ENCODE data around the gene CPLX1.

DNA sequence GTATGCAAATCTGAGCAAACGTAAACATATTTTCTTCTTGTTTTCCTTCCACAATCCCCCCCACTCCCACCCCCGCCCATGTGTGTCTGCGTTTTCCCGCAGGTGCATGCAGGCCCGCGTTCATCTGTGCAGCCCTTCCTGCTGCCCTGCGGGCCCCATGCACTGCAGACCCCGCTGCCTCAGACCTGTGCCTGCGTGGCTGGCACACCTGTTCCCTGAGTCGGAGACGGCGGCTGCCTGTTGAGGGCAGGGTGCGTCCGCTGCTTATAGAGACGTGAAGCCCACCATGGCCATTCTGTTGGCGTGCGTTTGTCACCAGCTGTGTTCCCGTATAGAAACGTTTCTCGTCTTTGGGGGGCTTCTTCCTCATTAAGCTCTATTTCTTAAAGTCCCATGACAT lies 68.8 kb downstream of the CPLX1 start:
- TF ChIP-seq BHLHE40 (IDR thresholded peaks at IDR 0.05; ENCODE audit: borderline replicate concordance) (no peak), ZNF384 (IDR thresholded peaks at IDR 0.05) (no peak), TARDBP (IDR thresholded peaks at IDR 0.05) (no peak), ARNT (IDR thresholded peaks at IDR 0.05) (no peak), SP1 (IDR thresholded peaks at IDR 0.05) (no peak), FOXM1 (IDR thresholded peaks at IDR 0.05; ENCODE audit: borderline replicate concordance) (no peak), HDGF (IDR thresholded peaks at IDR 0.05; ENCODE audit: borderline replicate concordance) (no peak), FOXA1 (IDR thresholded peaks at IDR 0.05) (no peak), L3MBTL2 (conservative IDR thresholded peaks at IDR 0.05) (no peak), ELF4 (IDR thresholded peaks at IDR 0.05) (no peak), FOXK2 (IDR thresholded peaks at IDR 0.05) (no peak), SUZ12 (IDR thresholded peaks at IDR 0.05) (no peak)
- TF ChIP-seq, protein P1, sequence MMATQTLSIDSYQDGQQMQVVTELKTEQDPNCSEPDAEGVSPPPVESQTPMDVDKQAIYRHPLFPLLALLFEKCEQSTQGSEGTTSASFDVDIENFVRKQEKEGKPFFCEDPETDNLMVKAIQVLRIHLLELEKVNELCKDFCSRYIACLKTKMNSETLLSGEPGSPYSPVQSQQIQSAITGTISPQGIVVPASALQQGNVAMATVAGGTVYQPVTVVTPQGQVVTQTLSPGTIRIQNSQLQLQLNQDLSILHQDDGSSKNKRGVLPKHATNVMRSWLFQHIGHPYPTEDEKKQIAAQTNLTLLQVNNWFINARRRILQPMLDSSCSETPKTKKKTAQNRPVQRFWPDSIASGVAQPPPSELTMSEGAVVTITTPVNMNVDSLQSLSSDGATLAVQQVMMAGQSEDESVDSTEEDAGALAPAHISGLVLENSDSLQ (IDR thresholded peaks at IDR 0.05): no peak

All from HEK293T (cell line).